K562 (cell line): ENCODE results near the gene SRPK2. TPM values are rescaled to one million over a fixed set of nuclear protein-coding genes. Genes with fewer than 3 reads are reported as not detected.
"Not testable (repeated sequence)": the region's sequence is repeated elsewhere in the genome, so short reads cannot be mapped to it uniquely, and the experiment has no call there.

Source experiments
- ATAC-seq: fragments of 200-7000 bp; cut with Tn5 transposase; 3 replicates; pipeline ENCODE4 v1.9.1; 2020; ENCODE audit warnings: moderate library complexity
- BruUV-seq: library from RNA; stranded (reverse); fragments of 400-500 nt; replicated peaks from 2 replicates; lab custom pipeline; 2021; lab: Mats Ljungman, UMichigan
- CTCF ChIA-PET: fragments of 300-600 bp; formaldehyde crosslinking; extraction: SDS; loops from one replicate; lab custom pipeline; 2021; ENCODE audit warnings: low intra/inter-chr PET ratio; lab: Yijun Ruan, JAX
- POLR2A ChIA-PET: fragments of 300-600, 350-650 bp; sonication (Branson Sonifier 250); formaldehyde crosslinking; extraction: SDS; loops from one replicate; lab custom pipeline; 2021; ENCODE audit warnings: antibody characterized with exemption, inconsistent platforms; lab: Yijun Ruan, JAX
- DNase-seq, 4 experiments: peaks; one replicate each; pipeline versions ENCODE4 v3.0.0 to v3.0.0-alpha.2; 2011 to 2018; ENCODE audit warnings: low spot score in 3 of 4, mixed read lengths in 3 of 4; ENCODE audit errors: extremely low read depth in 1 of 4
- FAIRE-seq: peaks from 2 replicates; lab custom pipeline; 2011; peaks lifted over from hg19 to GRCh38; lab: Jason Lieb, UNC
- H2AFZ ChIP-seq: 2 replicates; pipeline ENCODE4 v1.6.0; 2011; ENCODE audit warnings: low read depth, low read length, control low read depth, inconsistent platforms
- H3K27ac ChIP-seq: fragments of 200-600 bp; 3 replicates; pipeline ENCODE4 v1.8.0; 2011; ENCODE audit warnings: low read depth, mild to moderate bottlenecking, control low read depth, inconsistent platforms, low read length, moderate library complexity, mixed read lengths; ENCODE audit errors: extremely low read depth
- H3K27me3 ChIP-seq, 2 experiments: fragments of 300-600 bp in 1 of 2; 2 replicates in 1 of 2; 3 replicates in 1 of 2; pipeline versions ENCODE4 v1.6.0 to v1.8.0; 2011; ENCODE audit warnings: inconsistent platforms in 2 of 2, low read length in 2 of 2, mild to moderate bottlenecking in 1 of 2, mixed read lengths in 1 of 2, moderate library complexity in 1 of 2; ENCODE audit not compliant: control insufficient read depth in 2 of 2, insufficient read depth in 2 of 2
- H3K36me3 ChIP-seq: fragments of 300-600 bp; 3 replicates; pipeline ENCODE4 v1.8.0; 2011; ENCODE audit warnings: mild to moderate bottlenecking, low read length, inconsistent platforms; ENCODE audit not compliant: control insufficient read depth, insufficient read depth
- H3K4me1 ChIP-seq, 2 experiments: fragments of 200-600 bp in 1 of 2; replicated peaks in 1 of 2; 2 replicates in 1 of 2; 3 replicates in 1 of 2; pipeline versions ENCODE4 v1.5.1 to v1.8.0; 2011; ENCODE audit warnings: inconsistent platforms in 2 of 2, low read length in 2 of 2, mild to moderate bottlenecking in 1 of 2, mixed read lengths in 1 of 2, moderate library complexity in 1 of 2; ENCODE audit not compliant: control insufficient read depth in 2 of 2, insufficient read depth in 2 of 2
- H3K4me2 ChIP-seq: 2 replicates; pipeline ENCODE4 v1.6.1; 2011; ENCODE audit warnings: low read length, control low read depth, inconsistent platforms, mixed read lengths; ENCODE audit not compliant: insufficient read depth
- H3K4me3 ChIP-seq: fragments of 200-600 bp; sonication (generic), shearing (Covaris generic); 2 replicates; pipeline ENCODE4 v1.5.1; 2016; ENCODE audit warnings: control low read depth, inconsistent platforms
- H3K79me2 ChIP-seq: fragments of 200-600 bp; 3 replicates; pipeline ENCODE4 v1.8.0; 2011; ENCODE audit warnings: low read length, inconsistent platforms; ENCODE audit not compliant: control insufficient read depth, insufficient read depth
- H3K9ac ChIP-seq, 2 experiments: 2 replicates each; pipeline versions ENCODE4 v1.6.0 to v1.6.1; 2011; ENCODE audit warnings: low read depth in 2 of 2, low read length in 2 of 2, control low read depth in 1 of 2, inconsistent platforms in 1 of 2, mild to moderate bottlenecking in 1 of 2, mixed read lengths in 1 of 2; ENCODE audit not compliant: insufficient read depth in 1 of 2
- H3K9me1 ChIP-seq: one replicate; pipeline ENCODE4 v1.6.0; 2011; ENCODE audit warnings: inconsistent platforms, mild to moderate bottlenecking, low read length, moderate library complexity; ENCODE audit not compliant: control insufficient read depth, insufficient read depth
- H3K9me3 ChIP-seq: replicated peaks from 2 replicates; pipeline ENCODE4 v1.5.1; 2011; ENCODE audit warnings: low read depth, low read length, inconsistent platforms; ENCODE audit not compliant: control insufficient read depth, insufficient read depth
- H4K20me1 ChIP-seq: replicated peaks from 2 replicates; pipeline ENCODE4 v1.6.1; 2011; ENCODE audit warnings: low read length, inconsistent platforms, mixed read lengths; ENCODE audit not compliant: control insufficient read depth, insufficient read depth
- ARID1B ChIP-seq: fragments of 450-650 bp; IDR thresholded peaks from 2 replicates; pipeline ENCODE4 v1.6.1; 2016; ENCODE audit warnings: antibody characterized with exemption, mild to moderate bottlenecking, inconsistent platforms
- ATF7 ChIP-seq: fragments of 450-650 bp; IDR thresholded peaks from 2 replicates; pipeline ENCODE4 v1.7.1; 2014; ENCODE audit warnings: mild to moderate bottlenecking, moderate library complexity
- CTBP1 ChIP-seq: fragments of 450-650 bp; IDR thresholded peaks from 2 replicates; pipeline ENCODE4 v1.6.1; 2016; ENCODE audit warnings: borderline replicate concordance
- FOXA3 ChIP-seq, 2 experiments: fragments of 450-650 bp in 1 of 2; sonication (generic) in 1 of 2; formaldehyde crosslinking; IDR thresholded peaks in 1 of 2; conservative IDR thresholded peaks in 1 of 2; 2 replicates each; pipeline versions ENCODE4 v1.4.0 to v1.8.0; 2020 to 2022; ENCODE audit warnings: mild to moderate bottlenecking in 2 of 2, missing genetic modification reagents in 1 of 2
- FOXM1 ChIP-seq, 2 experiments: fragments of 450-650 bp in 1 of 2; sonication (generic) in 1 of 2; formaldehyde crosslinking in 1 of 2; IDR thresholded peaks; 2 replicates each; pipeline versions ENCODE4 v1.6.1 to v1.9.0; 2017 to 2022; ENCODE audit warnings: low read depth in 2 of 2, mild to moderate bottlenecking in 2 of 2, missing genetic modification reagents in 1 of 2, moderate library complexity in 1 of 2
- JUND ChIP-seq, 2 experiments: IDR thresholded peaks; 2 replicates in 1 of 2; 3 replicates in 1 of 2; pipeline ENCODE4 v1.6.1; 2011; ENCODE audit warnings: borderline replicate concordance in 2 of 2, low read depth in 2 of 2, low read length in 2 of 2, improper control_type of control experiment in 1 of 2, missing biosample characterization in 1 of 2, missing genetic modification characterization in 1 of 2, missing genetic modification reagents in 1 of 2
- KAT8 ChIP-seq: fragments of 450-650 bp; IDR thresholded peaks from 2 replicates; pipeline ENCODE4 v1.6.1; 2016; ENCODE audit warnings: low read depth, mild to moderate bottlenecking
- KDM1A ChIP-seq, 2 experiments: fragments of 450-650 bp; IDR thresholded peaks; 2 replicates each; pipeline ENCODE4 v1.6.1; 2016; ENCODE audit warnings: mild to moderate bottlenecking in 2 of 2
- L3MBTL2 ChIP-seq: fragments of 450-650 bp; IDR thresholded peaks from 2 replicates; pipeline ENCODE4 v1.6.1; 2016; ENCODE audit warnings: mild to moderate bottlenecking, moderate library complexity
- MAFG ChIP-seq: fragments of 450-650 bp; conservative IDR thresholded peaks from 2 replicates; pipeline ENCODE4 v1.6.1; 2016; ENCODE audit warnings: missing genetic modification characterization, missing compliant biosample characterization
- MECOM ChIP-seq: fragments of 250-450 bp; sonication (Bioruptor Pico); IDR thresholded peaks from 2 replicates; pipeline ENCODE4 v1.8.0; 2022; ENCODE audit warnings: inconsistent platforms
- SIRT6 ChIP-seq: IDR thresholded peaks from one replicate; pipeline ENCODE4 v1.6.1; 2012; ENCODE audit warnings: low read depth, mild to moderate bottlenecking, control low read depth, inconsistent platforms, low read length, moderate library complexity
- SMARCE1 ChIP-seq: fragments of 450-650 bp; IDR thresholded peaks from 2 replicates; pipeline ENCODE4 v1.7.1; 2016; ENCODE audit warnings: mild to moderate bottlenecking
- SOX6 ChIP-seq: fragments of 450-650 bp; IDR thresholded peaks from 2 replicates; pipeline ENCODE4 v1.6.1; 2014; ENCODE audit warnings: mild to moderate bottlenecking
- ZNF384 ChIP-seq: IDR thresholded peaks from 2 replicates; pipeline ENCODE4 v1.6.1; 2012; ENCODE audit warnings: low read depth, low read length, improper control_type of control experiment
- WGBS: fragments of 100-300 bp; shearing (Covaris generic); methylation state at CpG from one replicate; pipeline ENCODE4 v1.1.6; 2016; ENCODE audit warnings: low coverage, mixed read lengths; ENCODE audit not compliant: insufficient coverage; ENCODE audit errors: missing lambda C conversion rate; 5-methylcytosine and 5-hydroxymethylcytosine counted together
- in situ Hi-C: fragments of 300-500 bp; cut with MboI; formaldehyde crosslinking; loops from 4 replicates; pipeline ENCODE4 v1.15.0; 2018; ENCODE audit warnings: inconsistent platforms, mixed read lengths
- intact Hi-C: fragments of 100-400 bp; cut with micrococcal nuclease; formaldehyde crosslinking; loops from 2 replicates; pipeline ENCODE4 v1.14.2; 2022
- polyA plus RNA-seq, 8 experiments: library from polyadenylated mRNA; depleted of rRNA in 4 of 8; stranded (reverse) in 5 of 8; unstranded in 3 of 8; fragments of >200 nt; fragmentation: Nextera tagmentation in 2 of 8; fragmentation: Illumina TruSeq in 1 of 8; extraction: Ambion mirVana in 2 of 8; extraction: Trizol in 1 of 8; gene quantifications; 2 replicates each; pipeline versions ENCODE4 v1.2.1 to v1.2.3, GENCODE V29; 2011 to 2014; ENCODE audit warnings: inconsistent platforms in 1 of 8, missing spikeins in 1 of 8
- total RNA-seq, 7 experiments: library from RNA; depleted of rRNA in 6 of 7; stranded (reverse); fragments of >200 nt in 6 of 7; fragmentation: Illumina TruSeq in 2 of 7; extraction: Trizol in 2 of 7; gene quantifications; 2 replicates each; pipeline versions ENCODE4 v1.2.1 to v1.2.3, GENCODE V29; 2011 to 2021; ENCODE audit warnings: low replicate concordance in 1 of 7
- TF ChIP-seq, protein P1 (sequence below): fragments of 250-450 bp; sonication (Bioruptor Pico); IDR thresholded peaks from 2 replicates; pipeline ENCODE4 v1.8.0; 2022; ENCODE audit warnings: moderate library complexity, mild to moderate bottlenecking, inconsistent platforms

SRPK2 gene
- total and polyA plus RNA-seq, 9 of the 15 experiments (the other 6 are each of a cell fraction or from before 2014, with no cell fraction given), result 21.5 to 44.7 (median 33.3) TPM

DNA sequence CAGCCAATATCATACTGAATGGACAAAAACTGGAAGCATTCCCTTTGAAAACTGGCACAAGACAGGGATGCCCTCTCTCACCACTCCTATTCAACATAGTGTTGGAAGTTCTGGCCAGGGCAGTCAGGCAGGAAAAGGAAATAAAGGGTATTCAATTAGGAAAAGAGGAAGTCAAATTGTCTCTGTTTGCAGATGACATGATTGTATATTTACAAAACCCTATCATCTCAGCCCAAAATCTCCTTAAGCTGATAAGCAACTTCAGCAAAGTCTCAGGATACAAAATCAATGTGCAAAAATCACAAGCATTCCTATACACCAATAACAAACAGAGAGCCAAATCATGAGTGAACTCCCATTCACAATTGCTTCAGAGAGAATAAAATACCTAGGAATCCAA, 129.8 kb downstream of the SRPK2 start:
- Histone ChIP-seq H3K4me1 (peaks cover 3 to 22% of the 10 kb centered on the region in 2 experiments; a peak in 3 of 5 replicates), H3K79me2 (peaks cover 33% of the 10 kb centered on the region)
- H3K9ac ChIP-seq, H3K36me3 ChIP-seq, H3K4me3 ChIP-seq, intact Hi-C loops, FAIRE-seq, H3K27me3 ChIP-seq, H3K4me2 ChIP-seq, in situ Hi-C loops, H4K20me1 ChIP-seq, H2AFZ ChIP-seq, H3K27ac ChIP-seq, H3K9me3 ChIP-seq, POLR2A ChIA-PET, DNase-seq, CTCF ChIA-PET, H3K9me1 ChIP-seq, ATAC-seq, BruUV-seq: not testable (repeated sequence)
- TF ChIP-seq ATF7, result peak; percentile 18; the same call in 1 of the 2 replicates
- TF ChIP-seq KDM1A (IDR thresholded peaks at IDR 0.05), result 0 out of 4 replicates have a peak, but pooled peaks have one; percentile 16 to 21
- TF ChIP-seq FOXA3 (CRISPR knock-in tag; conservative IDR thresholded peaks at IDR 0.05 in 1 of 2, IDR thresholded peaks at IDR 0.05 in 1 of 2), result peak in 1 of 2 experiments; percentile 77; a peak in 2 of 4 replicates
- TF ChIP-seq ARID1B, result peak; percentile 36; the same call in 1 of the 2 replicates
- TF ChIP-seq CTBP1, result peak; percentile 13; the same call in 1 of the 2 replicates
- peak; percentile 85; the same call in 1 of the 2 replicates for TF ChIP-seq SMARCE1
- TF ChIP-seq SOX6, result peak; percentile 42; the same call in 1 of the 2 replicates

DNA sequence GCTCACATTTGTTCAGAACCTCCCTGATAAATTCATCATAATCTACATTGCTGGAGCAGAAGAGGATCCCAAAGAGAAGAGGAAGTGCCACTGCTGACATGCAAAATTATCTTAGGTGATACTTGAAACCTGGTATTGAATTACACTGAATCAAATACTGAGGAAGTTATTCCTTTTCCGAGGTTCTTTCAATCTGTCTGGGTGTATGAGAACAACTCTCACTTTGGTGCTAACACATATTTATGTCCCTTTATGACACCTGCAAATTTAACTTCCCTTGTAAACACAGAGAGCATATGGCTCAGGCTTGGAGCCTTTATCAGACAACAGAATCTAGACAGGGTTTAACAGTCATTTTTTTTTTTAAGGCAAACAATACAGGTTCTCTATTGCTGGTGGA, 131.4 kb downstream of the SRPK2 start:
- Histone ChIP-seq H4K20me1 (no peaks in the 10 kb centered on the region; the same call in 1 of the 2 replicates), H3K4me1 (peaks cover 3 to 22% of the 10 kb centered on the region in 2 experiments; a peak in 3 of 5 replicates), H3K9me1 (no peaks in the 10 kb centered on the region), H3K4me3 (no peak overlapping the region), H2AFZ (no peak overlapping the region), H3K79me2 (peaks cover 33% of the 10 kb centered on the region), H3K9ac (no peak overlapping the region), H3K4me2 (no peak overlapping the region), H3K9me3 (no peaks in the 10 kb centered on the region), H3K27me3 (no peaks in the 10 kb centered on the region), H3K27ac (no peak overlapping the region), H3K36me3 (no peaks in the 10 kb centered on the region)
- ChIA-PET CTCF (no interaction called here), POLR2A (no interaction called here)
- intact Hi-C loops (no loop called here), in situ Hi-C loops (no loop called here)
- 0% methylated on average over 1 of the region's 1 CpG for WGBS
- DNase-seq (peak in 1 of 4 experiments; percentile 29), ATAC-seq (peak; percentile 69), FAIRE-seq (no peak)
- BruUV-seq, result no TSS peak
- TF ChIP-seq SIRT6, result no peak
- TF ChIP-seq MAFG, result peak; percentile 38; the same call in 1 of the 2 replicates
- no peak for TF ChIP-seq L3MBTL2
- TF ChIP-seq ZNF384, result 0 out of 2 replicates have a peak, but pooled peaks have one; percentile 53
- no peak for TF ChIP-seq KAT8
- peak; percentile 93 for TF ChIP-seq MECOM (CRISPR knock-in tag)
- TF ChIP-seq, protein P1, sequence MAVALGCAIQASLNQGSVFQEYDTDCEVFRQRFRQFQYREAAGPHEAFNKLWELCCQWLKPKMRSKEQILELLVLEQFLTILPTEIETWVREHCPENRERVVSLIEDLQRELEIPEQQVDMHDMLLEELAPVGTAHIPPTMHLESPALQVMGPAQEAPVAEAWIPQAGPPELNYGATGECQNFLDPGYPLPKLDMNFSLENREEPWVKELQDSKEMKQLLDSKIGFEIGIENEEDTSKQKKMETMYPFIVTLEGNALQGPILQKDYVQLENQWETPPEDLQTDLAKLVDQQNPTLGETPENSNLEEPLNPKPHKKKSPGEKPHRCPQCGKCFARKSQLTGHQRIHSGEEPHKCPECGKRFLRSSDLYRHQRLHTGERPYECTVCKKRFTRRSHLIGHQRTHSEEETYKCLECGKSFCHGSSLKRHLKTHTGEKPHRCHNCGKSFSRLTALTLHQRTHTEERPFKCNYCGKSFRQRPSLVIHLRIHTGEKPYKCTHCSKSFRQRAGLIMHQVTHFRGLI (CRISPR knock-in tag), result no peak
- peak; percentile 39; the same call in 1 of the 2 replicates for TF ChIP-seq SMARCE1
- TF ChIP-seq JUND (IDR thresholded peaks at IDR 0.05; ENCODE audit: borderline replicate concordance, low read depth, low read length), result 0 out of 2 replicates have a peak, but pooled peaks have one; percentile 10
- TF ChIP-seq JUND (tag; IDR thresholded peaks at IDR 0.05; ENCODE audit: borderline replicate concordance, low read depth, low read length), result no peak
- no peak for TF ChIP-seq FOXM1 (IDR thresholded peaks at IDR 0.05; ENCODE audit: low read depth)
- no peak for TF ChIP-seq FOXM1 (CRISPR knock-in tag; IDR thresholded peaks at IDR 0.05; ENCODE audit: low read depth)
